Measurements from ENCODE around the gene TWNK.

The TWNK gene

DNA sequence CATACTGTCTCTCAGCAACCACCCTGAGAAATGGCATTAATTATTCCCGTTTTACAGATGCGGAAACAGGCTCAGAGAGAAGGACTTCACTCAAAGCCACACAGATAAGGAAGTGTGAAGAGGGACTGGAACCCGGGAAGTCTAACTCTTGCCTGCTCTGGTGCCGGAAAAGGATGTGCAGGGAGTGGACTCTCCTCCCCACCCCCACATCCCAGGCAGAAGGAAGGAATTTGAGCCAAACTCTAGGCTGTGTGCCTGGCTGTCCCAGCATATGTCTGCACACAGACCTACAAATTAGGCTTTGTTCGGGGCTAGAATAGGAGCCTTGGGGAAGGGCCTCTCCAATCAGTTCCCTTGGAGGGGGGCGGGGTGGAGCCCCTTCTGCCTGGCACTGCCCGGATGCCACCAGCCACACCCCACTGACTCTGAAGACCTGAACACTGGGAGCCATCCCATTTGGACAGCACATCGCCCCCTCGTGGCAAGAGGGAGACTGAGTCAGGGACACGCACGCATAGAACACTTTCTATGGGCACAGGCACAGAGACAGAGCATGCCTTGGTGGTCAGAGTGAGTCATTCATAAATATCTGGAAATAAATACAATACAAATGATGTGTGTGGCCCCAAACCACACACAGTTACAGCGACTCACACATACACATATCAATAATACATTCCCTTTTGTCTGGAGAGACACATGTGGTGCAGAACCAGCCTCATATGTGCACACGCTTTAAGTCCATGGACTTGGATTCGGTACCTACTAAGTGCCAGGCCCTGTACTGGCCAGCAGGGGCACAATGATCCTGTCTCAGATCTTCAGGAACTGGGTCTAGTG, 25.4 kb downstream of the TWNK start:
- DNase-seq = peak; percentile 84

DNA sequence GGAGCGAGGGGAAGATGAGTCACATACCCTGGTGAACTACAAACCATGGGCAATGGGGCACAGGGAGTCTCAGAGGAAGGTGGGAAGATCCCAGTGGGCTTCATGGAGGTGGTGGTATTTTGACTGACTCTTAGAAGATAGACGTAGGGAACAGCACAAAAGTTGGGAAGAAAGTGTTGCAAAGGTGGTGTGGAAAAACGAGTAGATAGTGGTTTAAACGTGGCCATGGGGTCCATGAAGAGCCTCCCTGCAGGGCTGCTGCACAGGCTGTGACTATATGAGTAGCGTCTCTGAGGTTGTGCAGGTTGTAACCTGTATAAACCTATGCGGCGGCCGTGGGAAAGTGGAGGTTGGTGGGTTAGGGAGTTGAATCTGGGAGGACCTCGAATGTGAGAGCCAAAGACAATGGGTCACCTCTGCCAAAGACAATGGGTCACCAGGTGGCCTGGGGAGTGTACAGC, 26.1 kb downstream of the TWNK start:
- no peak for DNase-seq

DNA sequence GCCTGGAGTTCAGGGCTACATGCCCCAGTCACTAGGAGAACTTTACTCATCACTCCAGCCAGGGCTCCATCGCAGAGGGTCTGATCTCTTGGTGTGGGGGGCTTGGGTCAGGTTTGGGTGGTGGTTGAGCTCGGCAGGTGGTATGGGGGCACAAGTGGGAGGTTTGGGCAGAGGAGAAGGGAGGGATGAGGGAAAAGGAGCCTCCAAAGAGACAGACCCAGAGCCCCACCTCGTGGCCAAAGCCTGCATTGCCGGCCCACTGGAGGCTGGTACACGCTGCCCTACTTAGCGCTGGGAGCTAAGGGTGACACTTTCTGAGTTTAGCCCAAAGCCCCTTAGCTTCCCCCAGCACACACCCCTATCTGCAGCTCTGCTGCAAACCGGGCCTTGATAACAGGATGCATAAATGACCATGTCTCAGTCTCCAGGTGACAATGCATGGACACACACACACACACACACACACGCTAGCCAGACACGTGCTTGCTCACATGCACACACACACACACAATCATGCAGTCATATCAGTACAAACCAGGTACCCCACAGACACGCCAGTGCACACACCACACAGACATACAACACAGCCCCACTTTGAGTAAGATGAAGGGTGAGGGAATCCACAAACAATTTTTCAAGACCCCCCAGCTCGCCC, 27.0 kb downstream of the TWNK start:
- peak; percentile 79 for DNase-seq

DNA sequence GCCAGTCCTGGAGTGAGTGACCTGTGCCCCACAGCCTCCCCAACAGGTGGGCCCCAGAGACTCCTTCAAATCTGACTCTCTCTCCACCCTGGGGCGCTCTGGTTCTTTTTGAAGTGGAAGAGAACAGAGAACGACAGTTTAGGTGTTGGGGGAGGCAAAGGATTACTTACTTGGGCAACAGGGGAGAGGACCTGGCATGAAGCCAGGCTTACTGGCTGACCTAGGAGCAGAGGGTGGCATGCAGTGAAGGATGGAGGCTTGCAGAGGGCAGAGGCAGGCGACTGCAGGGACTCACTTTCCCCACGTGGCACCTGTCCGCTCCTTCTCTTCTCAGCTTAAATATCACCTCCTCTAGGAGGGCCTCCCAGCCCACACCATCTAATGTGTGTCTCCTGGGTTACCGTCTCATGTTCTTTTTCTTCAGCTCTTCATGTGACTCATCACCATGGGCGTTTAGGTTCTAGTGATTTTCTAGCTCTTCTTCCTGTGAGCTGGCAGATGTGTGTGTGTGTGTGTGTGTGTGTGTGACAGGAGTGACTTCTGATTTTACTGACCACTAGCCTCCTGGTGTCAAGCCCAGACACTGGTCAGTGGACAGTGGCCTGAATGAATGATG, 27.7 kb downstream of the TWNK start:
- no peak for DNase-seq

DNA sequence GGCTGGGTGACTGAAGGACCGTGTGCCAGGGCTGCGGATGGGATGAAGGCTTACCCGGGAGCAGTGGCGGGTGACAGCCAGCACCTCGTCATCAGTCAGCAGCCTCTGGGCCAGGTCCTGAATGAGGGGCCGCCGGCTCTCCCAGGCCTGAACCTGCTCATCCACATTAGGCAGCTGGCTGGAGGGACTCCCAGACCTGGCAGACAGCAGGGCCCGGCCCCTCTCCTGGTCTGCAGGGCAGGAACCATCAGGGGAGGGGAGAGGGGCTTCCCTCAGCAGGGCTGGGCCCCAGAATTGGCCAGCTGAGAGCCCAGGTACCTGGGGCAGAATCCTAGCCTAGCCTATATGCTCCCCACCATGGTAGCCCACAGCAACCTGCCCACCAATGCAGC, 28.2 kb downstream of the TWNK start:
- DNase-seq = no peak

DNA sequence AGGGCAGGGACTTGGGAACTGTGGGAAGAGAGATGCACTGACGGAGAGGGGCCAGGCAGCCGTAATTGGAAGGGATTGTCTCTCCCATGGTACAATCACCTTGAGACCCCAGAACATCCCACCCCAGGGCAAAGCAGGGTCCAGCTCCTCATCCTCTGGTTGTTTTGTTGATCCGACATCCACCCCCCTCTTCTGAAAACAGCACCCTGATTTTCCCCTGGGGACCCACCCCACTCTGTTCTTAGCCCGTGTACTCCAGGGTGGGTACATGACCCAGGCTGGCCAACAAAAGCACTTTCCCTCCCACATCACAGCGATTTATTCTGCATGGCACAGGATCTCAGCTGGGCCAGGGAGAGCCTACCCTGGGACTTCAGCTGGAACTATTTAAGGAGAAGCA, 29.5 kb downstream of the TWNK start:
- no peak for DNase-seq

DNA sequence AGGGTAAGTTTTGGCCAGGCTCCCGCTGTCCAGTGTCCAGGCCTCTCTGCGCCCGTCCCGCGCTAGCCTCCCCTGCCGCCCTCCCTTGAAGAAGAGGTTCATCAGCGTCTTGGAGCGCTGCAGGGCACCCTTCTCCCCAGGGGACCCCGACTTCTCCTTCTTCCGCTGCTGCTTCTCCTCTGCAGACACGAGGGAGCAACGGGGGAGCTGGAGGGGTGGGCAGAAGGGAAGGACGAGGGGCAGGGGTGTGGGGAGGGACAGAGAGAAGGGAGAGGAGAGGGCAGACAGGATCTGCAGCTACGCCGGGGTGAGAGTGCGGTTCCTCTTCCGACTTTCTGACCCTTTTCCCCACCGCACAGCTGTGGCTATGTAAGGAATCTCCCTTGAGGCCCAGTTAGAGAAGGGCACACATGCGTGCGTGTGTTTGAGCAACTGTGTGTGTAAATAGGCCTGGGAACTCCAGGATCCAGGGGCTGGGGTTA, 30.8 kb downstream of the TWNK start:
- no peak for DNase-seq

DNA sequence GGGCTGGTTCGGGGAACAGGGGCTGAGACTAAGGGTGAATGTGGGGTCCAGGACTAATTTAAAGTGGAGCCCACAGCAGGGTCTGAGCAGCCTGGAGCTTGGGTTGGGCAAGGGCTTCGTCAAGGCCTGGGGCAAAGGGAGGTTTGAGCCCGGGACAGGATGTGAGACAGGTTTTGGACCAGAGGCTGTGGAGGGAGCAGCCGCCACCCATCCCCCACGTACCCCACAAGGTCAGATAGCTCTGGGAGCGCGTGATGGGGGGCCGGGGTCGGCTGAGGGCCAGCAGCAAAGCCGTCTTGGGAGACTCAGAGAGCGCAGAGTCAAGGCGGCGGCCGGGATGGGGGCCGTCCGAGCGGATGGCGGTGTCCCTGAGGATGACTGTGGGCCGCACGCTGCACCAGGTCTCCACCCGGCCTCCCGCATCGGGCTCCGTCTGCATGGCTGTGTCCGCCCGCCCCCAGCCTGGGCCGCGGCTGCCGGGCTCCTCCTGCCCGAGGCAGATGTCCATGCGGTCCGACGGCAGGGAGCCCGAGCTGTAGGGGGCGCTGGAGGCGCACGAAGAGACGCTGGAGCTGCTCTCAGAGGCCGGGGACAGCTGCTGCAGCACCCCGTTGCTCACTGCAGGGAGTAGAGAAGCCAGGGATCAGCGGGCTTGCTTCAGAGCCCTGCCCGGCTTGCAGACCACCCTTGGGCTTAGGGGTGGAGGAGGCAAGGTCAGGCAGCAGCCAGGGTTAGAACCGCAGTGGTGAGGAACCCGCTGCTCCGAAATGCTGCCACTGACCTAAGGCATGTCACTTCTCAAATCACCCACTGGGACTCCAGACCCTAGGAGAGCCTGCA, 31.5 kb downstream of the TWNK start:
- DNase-seq = peak; percentile 71

DNA sequence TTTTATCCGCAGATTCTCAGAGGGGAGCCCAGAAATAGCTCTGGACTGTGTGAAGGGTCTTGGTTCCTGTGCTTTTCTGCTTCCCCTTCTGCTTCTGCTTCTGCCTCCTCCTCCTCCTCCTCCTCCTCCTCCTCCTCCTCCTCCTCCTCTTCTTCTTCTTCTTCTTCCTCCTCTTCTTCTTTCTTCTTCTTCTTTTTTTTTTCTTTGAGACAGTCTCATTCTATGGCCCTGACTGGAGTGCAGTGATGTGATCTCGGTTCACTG, 32.0 kb downstream of the TWNK start:
- no peak for DNase-seq

DNA sequence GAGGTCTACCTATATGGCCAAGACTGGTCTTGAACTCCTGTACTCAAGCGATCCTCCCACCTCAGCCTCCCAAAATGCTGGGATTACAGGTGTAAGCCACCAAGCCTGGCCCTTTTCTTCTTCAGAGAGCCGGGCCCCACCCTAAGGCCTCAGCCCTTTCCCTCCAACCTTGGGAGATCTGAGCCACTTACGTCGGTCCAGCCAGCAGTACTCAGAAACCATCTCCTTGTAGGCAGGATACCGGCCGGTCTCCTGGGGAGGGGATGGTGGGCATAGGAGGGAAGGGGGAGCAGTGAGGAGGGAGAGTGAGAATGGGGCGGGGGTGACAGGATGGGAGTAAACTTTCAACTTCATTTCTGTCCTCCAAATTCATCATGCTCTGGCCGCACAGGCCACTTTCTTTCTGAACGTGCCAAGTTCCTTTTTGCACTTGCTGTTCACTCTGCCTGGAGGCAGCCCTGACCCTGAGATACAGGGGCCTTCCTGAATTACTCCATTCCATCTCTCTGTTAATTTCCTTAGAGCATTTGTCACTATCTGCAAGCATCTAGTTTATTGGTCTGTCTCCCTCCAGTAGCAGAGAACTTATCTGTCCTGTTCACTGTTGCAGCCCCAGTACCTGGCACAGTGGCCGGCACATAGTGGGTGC, 33.2 kb downstream of the TWNK start:
- DNase-seq = no peak

DNA sequence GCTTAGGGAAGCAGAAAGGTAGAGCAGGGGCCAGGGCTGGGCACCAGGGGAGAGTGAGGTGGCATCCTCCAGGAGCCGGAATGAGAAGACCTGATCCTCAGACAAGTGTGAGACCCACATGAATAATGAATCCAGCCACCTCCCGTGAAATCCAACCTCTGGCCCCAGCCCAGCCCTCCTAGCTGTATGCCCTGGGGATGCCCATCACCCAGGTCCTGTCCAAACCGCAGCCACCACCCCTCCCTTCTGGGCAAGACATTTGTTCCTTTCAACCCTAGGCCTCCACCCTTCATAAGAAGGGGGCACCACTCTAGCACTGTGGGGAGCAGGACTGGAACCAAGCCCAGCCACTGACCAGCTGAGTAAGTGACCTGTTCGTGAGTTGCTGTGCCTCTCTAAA, 33.9 kb downstream of the TWNK start:
- DNase-seq = no peak

DNA sequence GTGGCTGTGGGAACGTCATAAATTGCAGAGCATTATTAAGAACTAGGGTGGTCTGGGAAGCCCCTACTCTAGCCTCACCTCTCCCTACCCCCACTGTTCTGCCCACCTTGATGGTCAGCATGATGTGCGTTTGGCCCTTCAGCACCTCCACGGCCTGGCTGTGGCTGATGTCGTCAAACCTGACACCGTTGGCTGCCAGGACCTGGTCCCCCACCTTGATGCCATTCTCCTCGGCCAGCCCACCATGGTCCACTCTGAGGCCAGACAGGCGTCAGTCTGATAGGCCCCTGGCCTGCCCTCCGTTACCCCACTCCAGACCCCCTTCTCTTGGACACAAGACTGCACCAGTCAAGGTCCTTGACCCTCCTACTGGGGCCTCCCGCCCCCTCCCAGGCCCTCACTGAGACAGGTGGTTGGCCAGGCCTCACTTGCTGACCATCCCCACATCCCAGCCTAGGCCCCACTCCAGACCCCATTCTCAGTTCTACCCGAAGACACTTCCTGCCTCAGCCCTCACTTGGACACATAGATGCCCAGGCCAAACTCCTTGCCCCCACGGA, 34.4 kb downstream of the TWNK start:
- no peak for DNase-seq

DNA sequence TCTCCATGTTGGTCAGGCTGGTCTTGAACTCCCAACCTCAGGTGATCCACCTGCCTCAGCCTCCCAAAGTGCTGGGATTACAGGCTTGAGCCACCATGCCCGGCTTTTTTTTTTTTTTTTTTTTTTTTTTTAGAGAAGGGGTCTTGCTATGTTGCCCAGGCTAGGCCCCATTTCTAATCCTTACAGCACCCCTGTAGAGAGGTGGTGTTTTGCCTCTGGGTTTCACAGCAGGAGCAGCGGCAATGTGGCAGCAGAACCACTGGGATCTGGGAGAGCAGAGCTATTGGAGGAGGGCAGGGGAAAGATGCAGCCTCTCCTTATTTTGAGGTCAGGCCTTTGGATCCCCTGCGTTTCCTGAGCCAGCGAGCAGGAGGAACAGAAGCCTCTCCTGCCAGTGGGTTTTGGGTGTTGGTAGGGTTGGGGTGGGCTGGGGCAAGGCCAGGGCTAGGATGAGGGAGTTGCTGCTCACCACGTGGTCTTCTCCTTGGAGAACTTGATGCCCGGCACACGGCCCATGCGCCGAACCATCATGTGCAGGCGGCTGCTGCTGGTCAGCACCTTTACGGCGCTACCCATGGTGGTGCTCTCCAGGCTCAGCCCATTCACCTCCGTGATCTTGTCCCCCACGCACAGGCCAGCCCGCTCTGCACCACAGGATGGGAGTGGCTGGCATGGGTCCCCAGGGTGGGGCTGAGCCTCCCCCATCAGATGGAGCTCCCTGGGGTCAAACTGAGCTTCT, 35.8 kb downstream of the TWNK start:
- DNase-seq = no peak

DNA sequence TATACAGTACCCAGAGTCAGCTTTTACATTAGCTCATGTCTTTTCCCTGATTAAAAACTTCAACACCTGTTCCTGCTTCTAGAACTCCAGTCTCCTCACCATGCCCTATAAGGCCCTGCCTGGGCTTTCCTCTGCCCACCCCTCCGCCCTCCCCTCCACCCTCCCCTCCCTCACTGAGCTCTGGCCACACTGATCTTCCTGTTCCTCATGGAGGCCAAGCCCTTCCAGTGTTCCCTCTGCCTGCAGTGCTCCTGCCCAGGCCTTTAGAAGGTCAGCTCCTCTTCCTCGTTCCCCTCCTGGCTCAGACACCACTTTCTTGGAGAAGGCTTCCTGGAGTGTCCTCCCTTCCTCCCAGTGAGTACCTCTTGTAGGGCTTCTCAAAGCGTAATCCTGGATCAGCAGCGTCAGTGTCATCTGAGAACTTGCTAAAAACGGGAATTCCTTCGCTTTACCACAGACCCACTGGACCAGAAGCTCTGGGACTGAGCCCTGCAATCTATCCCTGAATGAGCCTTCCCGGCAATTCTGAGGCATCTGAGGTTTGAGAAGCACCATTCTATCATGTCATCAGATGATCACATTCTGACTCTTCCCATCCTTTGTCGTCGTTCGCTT, 39.9 kb downstream of the TWNK start:
- no peak for DNase-seq

DNA sequence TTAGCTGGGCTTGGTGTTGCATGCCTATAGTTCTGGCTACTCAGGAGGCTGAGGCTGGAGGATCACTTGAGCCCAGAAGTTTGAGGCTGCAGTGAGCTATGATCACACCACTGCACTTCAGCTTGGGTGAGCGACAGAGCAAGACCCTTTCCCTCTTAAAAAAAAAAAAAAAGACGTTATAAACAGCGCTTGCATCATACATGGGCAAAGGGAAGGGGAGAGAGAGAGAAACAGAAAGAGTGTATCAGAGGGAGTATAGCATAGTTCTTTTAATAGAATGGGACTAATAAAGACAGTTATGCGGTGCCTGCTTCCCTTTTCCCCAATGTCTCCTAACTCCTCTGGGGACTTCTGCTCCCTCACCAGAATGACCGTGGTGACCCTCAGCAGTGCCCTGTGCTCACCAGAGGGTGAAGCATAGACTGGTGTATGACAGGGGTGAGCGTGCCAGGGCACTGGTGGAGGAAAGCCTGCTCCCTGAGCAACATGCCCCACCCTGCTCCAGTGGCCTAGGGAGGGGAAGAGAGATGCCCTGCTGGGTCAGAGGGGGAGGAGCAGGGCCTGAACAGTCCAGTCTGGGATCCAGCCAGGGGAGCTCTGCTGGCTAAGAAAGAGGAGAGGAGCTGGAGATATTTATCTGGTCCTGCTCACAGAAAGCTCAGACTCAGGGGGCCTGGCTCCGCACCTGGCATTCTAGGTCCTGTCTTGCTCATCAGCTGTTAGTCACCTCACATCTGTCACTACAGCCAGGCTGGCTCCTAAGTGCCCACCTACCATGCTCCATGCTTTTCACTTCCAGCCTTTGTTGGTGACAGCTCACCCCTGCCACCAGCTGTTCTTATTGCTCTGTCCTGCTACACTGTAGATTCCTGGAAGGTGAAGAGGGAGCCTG, 41.3 kb downstream of the TWNK start:
- DNase-seq = no peak

DNA sequence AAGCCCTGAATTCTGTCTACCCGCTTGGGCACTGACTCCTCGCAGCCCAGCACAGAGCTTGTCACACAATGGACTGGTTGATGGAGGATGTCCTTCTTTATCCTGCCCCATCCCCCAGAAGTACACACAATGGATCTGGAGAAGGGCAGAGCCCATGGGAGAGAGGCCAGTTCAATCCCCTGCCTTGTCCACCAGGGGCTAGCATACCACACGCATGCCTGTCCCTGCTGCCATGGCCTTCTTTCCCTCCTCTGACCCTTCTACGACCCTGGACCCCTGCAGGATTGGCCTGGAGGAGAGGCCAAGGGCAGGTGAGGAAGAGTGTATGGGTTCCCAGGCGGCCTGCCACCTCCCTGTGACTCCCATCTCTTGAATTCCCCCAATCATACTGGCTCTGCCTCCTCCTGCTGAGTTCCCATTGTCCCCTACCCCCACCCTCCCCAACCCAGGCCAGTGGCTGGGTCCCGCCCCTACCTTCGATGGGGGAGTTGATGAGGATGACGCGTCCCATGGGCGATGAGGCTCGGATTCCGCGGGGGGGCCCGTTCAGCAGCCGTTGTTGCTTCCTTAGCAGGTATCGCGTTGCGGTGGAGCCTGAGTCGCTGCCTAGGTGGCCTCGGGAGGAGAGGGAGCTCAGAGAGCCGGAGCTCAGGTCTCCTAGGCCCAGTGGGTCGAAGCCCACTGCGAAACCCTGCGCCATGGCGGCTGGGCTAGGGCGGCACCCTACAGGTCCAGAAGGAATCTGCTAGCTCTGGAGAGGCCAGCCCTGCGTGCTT, 42.4 kb downstream of the TWNK start:
- DNase-seq = no peak

DNA sequence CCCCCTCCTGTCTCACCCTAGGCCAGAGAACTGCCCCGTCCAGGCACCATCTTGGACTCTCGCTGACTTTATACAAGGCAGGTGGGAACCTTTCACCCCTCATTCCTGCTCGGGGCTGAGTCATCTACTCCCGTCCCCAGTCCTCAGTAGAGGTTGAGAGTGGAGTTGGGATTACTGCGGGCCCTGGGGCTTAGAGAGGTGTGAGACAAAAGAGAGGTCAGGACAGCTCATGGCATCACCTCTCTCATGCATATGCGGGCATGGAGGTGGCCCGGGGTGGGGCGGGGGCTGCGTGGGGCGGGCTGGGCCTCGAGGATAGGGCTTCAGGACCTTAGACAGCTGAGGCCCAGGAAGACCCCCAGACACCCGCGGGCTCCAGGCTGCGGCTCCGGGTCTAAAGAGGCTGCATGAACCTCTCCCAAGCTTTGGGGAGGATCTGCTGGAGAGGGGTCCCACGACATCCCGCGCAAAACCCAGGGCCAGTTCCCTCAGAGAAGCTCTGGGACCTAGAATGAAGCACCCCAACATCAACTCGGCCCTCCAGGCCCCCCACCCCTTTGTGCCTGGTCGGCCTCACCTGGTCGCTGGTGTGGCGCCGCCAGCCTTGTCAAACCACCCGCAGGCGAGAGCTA, 43.3 kb downstream of the TWNK start:
- no peak for DNase-seq

DNA sequence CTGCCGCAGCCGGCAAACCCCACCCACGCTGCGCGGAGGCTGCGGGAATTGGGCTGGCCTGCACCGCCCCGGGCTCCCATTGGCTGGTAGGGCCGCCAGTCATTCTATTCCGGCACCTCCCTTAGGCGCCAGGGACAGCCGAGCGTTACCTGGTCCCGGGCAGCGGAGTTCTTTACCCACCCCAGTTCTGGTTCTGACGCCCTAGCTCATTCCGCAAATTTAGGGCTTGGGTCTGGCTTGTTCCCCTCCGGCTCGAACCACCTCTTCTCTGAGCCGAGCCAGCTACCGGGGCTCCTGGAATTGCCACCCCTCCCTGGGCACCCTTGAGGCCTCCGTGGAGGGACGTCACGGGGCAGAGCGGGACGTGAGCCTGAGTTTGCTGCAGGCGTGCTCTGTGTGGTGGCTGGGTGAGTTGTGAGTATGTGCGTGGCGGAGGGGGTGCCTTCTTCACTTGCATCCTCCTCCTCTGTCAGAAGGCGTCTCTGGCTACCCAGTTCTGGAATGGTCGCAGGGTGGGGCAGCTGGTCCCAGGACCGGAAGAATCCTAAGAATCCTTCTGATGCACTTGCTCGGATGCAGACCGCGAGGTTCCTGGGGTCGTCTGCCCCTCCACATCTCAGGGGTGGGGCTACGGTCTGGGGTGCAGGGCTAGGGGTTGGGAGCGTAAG, 43.9 kb downstream of the TWNK start, which contains the start of the genes PDZD7 and SFXN3:
PDZD7 (minus strand) TSS at position 2 of the 668 bp plus-strand sequence. CDS start 910 bp downstream, outside the sequence.
SFXN3 (plus strand) TSS at position 107 of the 668 bp plus-strand sequence. CDS start 3,461 bp downstream, outside the sequence.
- peak; percentile 95 for DNase-seq
